SK-N-SH (cell line): Measurements from ENCODE around the gene PTPN14.

Experiments used
- ELF1 ChIP-seq: IDR thresholded peaks from 2 replicates; pipeline ENCODE4 v1.4.0; 2012
- EP300 ChIP-seq, 2 experiments: IDR thresholded peaks; 2 replicates each; pipeline versions ENCODE4 v1.4.0 to v1.6.1; 2012; ENCODE audit warnings: borderline replicate concordance in 1 of 2, low read depth in 1 of 2, low read length in 1 of 2
- FOXJ3 ChIP-seq: sonication (generic); formaldehyde crosslinking; IDR thresholded peaks from 2 replicates; pipeline ENCODE4 v1.5.1; 2020; ENCODE audit warnings: mild to moderate bottlenecking, missing genetic modification reagents
- FOXM1 ChIP-seq: IDR thresholded peaks from 2 replicates; pipeline ENCODE4 v1.4.0; 2012; ENCODE audit warnings: low read depth, mild to moderate bottlenecking
- POLR2AphosphoS5 ChIP-seq: IDR thresholded peaks from 2 replicates; pipeline ENCODE4 v1.6.1; 2012; ENCODE audit warnings: low read depth, low read length
- RAD21 ChIP-seq: IDR thresholded peaks from 2 replicates; pipeline ENCODE4 v1.6.1; 2012; ENCODE audit warnings: mild to moderate bottlenecking, low read length
- SMC3 ChIP-seq: IDR thresholded peaks from 2 replicates; pipeline ENCODE4 v1.6.1; 2012; ENCODE audit warnings: low read depth, low read length, improper control_type of control experiment
- TF ChIP-seq, protein P1 (sequence below): fragments of 200-600 bp; sonication (generic); IDR thresholded peaks from 2 replicates; pipeline ENCODE4 v1.6.1; 2017; ENCODE audit warnings: antibody characterized with exemption, mild to moderate bottlenecking, moderate library complexity

- no peak for TF ChIP-seq EP300 (IDR thresholded peaks at IDR 0.05; ENCODE audit: borderline replicate concordance in 1 of 2, low read depth in 1 of 2, low read length in 1 of 2)
- no peak for TF ChIP-seq SMC3
- no peak for TF ChIP-seq RAD21
- TF ChIP-seq FOXJ3 = no peak
- no peak for TF ChIP-seq POLR2AphosphoS5
- no peak for TF ChIP-seq FOXM1
- TF ChIP-seq, protein P1, sequence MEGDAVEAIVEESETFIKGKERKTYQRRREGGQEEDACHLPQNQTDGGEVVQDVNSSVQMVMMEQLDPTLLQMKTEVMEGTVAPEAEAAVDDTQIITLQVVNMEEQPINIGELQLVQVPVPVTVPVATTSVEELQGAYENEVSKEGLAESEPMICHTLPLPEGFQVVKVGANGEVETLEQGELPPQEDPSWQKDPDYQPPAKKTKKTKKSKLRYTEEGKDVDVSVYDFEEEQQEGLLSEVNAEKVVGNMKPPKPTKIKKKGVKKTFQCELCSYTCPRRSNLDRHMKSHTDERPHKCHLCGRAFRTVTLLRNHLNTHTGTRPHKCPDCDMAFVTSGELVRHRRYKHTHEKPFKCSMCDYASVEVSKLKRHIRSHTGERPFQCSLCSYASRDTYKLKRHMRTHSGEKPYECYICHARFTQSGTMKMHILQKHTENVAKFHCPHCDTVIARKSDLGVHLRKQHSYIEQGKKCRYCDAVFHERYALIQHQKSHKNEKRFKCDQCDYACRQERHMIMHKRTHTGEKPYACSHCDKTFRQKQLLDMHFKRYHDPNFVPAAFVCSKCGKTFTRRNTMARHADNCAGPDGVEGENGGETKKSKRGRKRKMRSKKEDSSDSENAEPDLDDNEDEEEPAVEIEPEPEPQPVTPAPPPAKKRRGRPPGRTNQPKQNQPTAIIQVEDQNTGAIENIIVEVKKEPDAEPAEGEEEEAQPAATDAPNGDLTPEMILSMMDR = no peak
- TF ChIP-seq ELF1 = no peak
Measured at GRCh38 chr1:214385428-214385827, 166.0 kb downstream of the PTPN14 start.
